Breast epithelium (tissue), 3 donors: ENCODE data around the gene DDIT4.

Source experiments
- CTCF ChIP-seq, 3 donors: fragments of 450-650 bp; IDR thresholded peaks; one replicate each; pipeline ENCODE4 v1.5.1; 2016 to 2017; ENCODE audit warnings: antibody characterized with exemption in 3 of 3, mild to moderate bottlenecking in 3 of 3, moderate library complexity in 3 of 3
- POLR2A ChIP-seq: fragments of 450-650 bp; IDR thresholded peaks from one replicate; pipeline ENCODE4 v1.6.1; 2016; ENCODE audit warnings: antibody characterized with exemption, mild to moderate bottlenecking, moderate library complexity
- POLR2AphosphoS5 ChIP-seq, 3 donors: sonication (generic); formaldehyde crosslinking; IDR thresholded peaks; one replicate each; pipeline ENCODE4 v1.6.1; 2017; ENCODE audit warnings: antibody characterized with exemption in 3 of 3

- TF ChIP-seq CTCF (IDR thresholded peaks at IDR 0.05) (no peak), POLR2AphosphoS5 (IDR thresholded peaks at IDR 0.05) (no peak), POLR2A (no peak)
These were observed 45.9 kb upstream of the DDIT4 start for GRCh38 chr10:72227826-72228225.
